Transverse colon (tissue), 3 donors: ENCODE data around the gene NEK9.

ENCODE experiments used
- EP300 ChIP-seq: sonication (generic); formaldehyde crosslinking; IDR thresholded peaks from one replicate; pipeline ENCODE4 v1.6.1; 2017; ENCODE audit warnings: antibody characterized with exemption, low read depth
- POLR2A ChIP-seq: fragments of 450-650 bp; IDR thresholded peaks from one replicate; pipeline ENCODE4 v1.6.1; 2016; ENCODE audit warnings: antibody characterized with exemption, mild to moderate bottlenecking, moderate library complexity
- TF ChIP-seq, protein P1 (sequence below), 5 experiments: fragments of 200-600 bp in 3 of 5; fragments of 450-650 bp in 2 of 5; sonication (generic) in 3 of 5; IDR thresholded peaks; 1 replicate in 2 of 5; 2 replicates in 3 of 5; pipeline ENCODE4 v1.5.1; 2016 to 2017; ENCODE audit warnings: antibody characterized with exemption in 5 of 5, inconsistent platforms in 3 of 5, mild to moderate bottlenecking in 2 of 5, moderate library complexity in 1 of 5

DNA sequence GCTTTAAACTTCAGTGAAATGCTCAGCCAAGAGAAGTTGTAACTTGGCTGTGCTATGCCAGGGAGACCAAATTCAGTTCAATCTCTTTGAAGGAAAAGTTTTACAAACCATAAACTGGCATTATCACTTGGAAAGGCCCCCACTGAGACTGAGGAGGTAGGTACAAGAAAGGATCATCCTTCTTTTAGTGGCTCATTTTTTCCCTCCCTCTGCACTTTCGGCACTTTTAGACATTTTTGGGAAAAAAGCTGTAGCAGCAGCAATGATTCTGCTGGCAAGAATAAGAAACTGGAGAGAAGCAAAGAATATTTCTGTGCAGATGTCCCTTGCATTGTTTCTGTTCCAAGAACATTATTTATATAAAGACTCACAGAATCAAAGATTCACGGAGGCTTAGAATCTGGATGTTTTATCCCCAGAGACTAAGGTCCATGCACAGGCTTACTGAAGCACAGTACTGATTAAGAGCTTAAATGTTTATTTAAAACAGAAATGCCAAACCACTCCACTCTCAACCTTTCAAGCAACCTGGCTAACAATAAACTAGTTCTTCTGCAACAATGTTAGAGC lies 45.1 kb downstream of the NEK9 start:
- TF ChIP-seq, protein P1, sequence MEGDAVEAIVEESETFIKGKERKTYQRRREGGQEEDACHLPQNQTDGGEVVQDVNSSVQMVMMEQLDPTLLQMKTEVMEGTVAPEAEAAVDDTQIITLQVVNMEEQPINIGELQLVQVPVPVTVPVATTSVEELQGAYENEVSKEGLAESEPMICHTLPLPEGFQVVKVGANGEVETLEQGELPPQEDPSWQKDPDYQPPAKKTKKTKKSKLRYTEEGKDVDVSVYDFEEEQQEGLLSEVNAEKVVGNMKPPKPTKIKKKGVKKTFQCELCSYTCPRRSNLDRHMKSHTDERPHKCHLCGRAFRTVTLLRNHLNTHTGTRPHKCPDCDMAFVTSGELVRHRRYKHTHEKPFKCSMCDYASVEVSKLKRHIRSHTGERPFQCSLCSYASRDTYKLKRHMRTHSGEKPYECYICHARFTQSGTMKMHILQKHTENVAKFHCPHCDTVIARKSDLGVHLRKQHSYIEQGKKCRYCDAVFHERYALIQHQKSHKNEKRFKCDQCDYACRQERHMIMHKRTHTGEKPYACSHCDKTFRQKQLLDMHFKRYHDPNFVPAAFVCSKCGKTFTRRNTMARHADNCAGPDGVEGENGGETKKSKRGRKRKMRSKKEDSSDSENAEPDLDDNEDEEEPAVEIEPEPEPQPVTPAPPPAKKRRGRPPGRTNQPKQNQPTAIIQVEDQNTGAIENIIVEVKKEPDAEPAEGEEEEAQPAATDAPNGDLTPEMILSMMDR (IDR thresholded peaks at IDR 0.05): no peak
- TF ChIP-seq POLR2A (no peak), EP300 (no peak)
